Measurements from ENCODE around the gene PRSS57.

PRSS57 gene

GRCh38 chr19:647566-648284 lies 47.5 kb downstream of the PRSS57 start:
- peaks cover 5 to 67% of the 10 kb centered on the region in 2 experiments; a peak in 2 of 3 replicates for H3K36me3 ChIP-seq (ENCODE audit: control insufficient read depth in 2 of 2, insufficient read depth in 1 of 2, low read length in 2 of 2)
- H3K27ac ChIP-seq (ENCODE audit: extremely low read depth, low read depth, low read length) = no peak overlapping the region
- TF ChIP-seq PRDM10 (tag by site-specific recombination; IDR thresholded peaks at IDR 0.05) (no peak), GLIS2 (tag by site-specific recombination; IDR thresholded peaks at IDR 0.05) (no peak), ZNF341 (tag by site-specific recombination; IDR thresholded peaks at IDR 0.05; ENCODE audit: low read depth) (no peak), ZNF140 (tag by site-specific recombination; IDR thresholded peaks at IDR 0.05) (no peak), ZNF426 (tag by site-specific recombination; IDR thresholded peaks at IDR 0.05) (no peak), ZNF292 (tag by site-specific recombination; IDR thresholded peaks at IDR 0.05; ENCODE audit: borderline replicate concordance, low read depth) (no peak), ZNF645 (tag by site-specific recombination; IDR thresholded peaks at IDR 0.05) (no peak)
- ChIA-PET POLR2A (no interaction called here), CTCF (no interaction called here)
- no peaks in the 10 kb centered on the region for H3K9me3 ChIP-seq (ENCODE audit: control insufficient read depth, insufficient read depth, low read depth, low read length)
- no peaks in the 10 kb centered on the region for H3K4me1 ChIP-seq (ENCODE audit: control insufficient read depth, insufficient read depth, low read length)
- H3K4me3 ChIP-seq (ENCODE audit: low read depth, low read length) = no peak overlapping the region

GRCh38 chr19:646779-647565 lies 48.3 kb downstream of the PRSS57 start:
- ChIA-PET POLR2A (no interaction called here), CTCF (no interaction called here)
- peaks cover 5 to 60% of the 10 kb centered on the region in 2 experiments; a peak in 2 of 3 replicates for H3K36me3 ChIP-seq (ENCODE audit: control insufficient read depth in 2 of 2, insufficient read depth in 1 of 2, low read length in 2 of 2)

GRCh38 chr19:645912-646778 lies 49.1 kb downstream of the PRSS57 start:
- ChIA-PET POLR2A (interaction anchor here (0.8 kb wide), 1 partner anchor 17 kb away, joined by 3 read pairs; no protein-coding TSS in a partner anchor), CTCF (no interaction called here)
- Histone ChIP-seq H3K4me3 (ENCODE audit: low read depth, low read length) (no peak overlapping the region), H3K4me1 (ENCODE audit: control insufficient read depth, insufficient read depth, low read length) (no peaks in the 10 kb centered on the region), H3K36me3 (ENCODE audit: control insufficient read depth in 2 of 2, insufficient read depth in 1 of 2, low read length in 2 of 2) (peaks cover 5 to 51% of the 10 kb centered on the region in 2 experiments; a peak in 2 of 3 replicates), H3K9me3 (ENCODE audit: control insufficient read depth, insufficient read depth, low read depth, low read length) (no peaks in the 10 kb centered on the region), H3K27ac (ENCODE audit: extremely low read depth, low read depth, low read length) (no peak overlapping the region)
- TF ChIP-seq ZBTB6 (tag by site-specific recombination; IDR thresholded peaks at IDR 0.05) (peak; percentile 44; the same call in 1 of the 2 replicates), ZNF513 (tag by site-specific recombination; IDR thresholded peaks at IDR 0.05) (no peak)

More at GRCh38 chr19:646779-647565, 48.3 kb downstream of the PRSS57 start:
- no peaks in the 10 kb centered on the region for H3K9me3 ChIP-seq (ENCODE audit: control insufficient read depth, insufficient read depth, low read depth, low read length)
- no peaks in the 10 kb centered on the region for H3K4me1 ChIP-seq (ENCODE audit: control insufficient read depth, insufficient read depth, low read length)
- H3K4me3 ChIP-seq (ENCODE audit: low read depth, low read length) = no peak overlapping the region
- TF ChIP-seq ZNF335 (tag by site-specific recombination; conservative IDR thresholded peaks at IDR 0.05) (no peak), GLIS1 (tag by site-specific recombination; IDR thresholded peaks at IDR 0.05) (peak; percentile 29; the same call in 1 of the 2 replicates), ZNF416 (tag by site-specific recombination; IDR thresholded peaks at IDR 0.05) (no peak), ZNF660 (tag by site-specific recombination; IDR thresholded peaks at IDR 0.05) (no peak)
- H3K27ac ChIP-seq (ENCODE audit: extremely low read depth, low read depth, low read length) = no peak overlapping the region
